Loucy (cell line): ENCODE results near the gene TRAPPC3L.

Experiments
- H2AFZ ChIP-seq: fragments of 200-600 bp; sonication (generic); 2 replicates; pipeline ENCODE4 v1.6.0; 2016; ENCODE audit warnings: antibody characterized with exemption, mild to moderate bottlenecking, low read length, moderate library complexity
- H3F3A ChIP-seq: fragments of 200-600 bp; 2 replicates; pipeline ENCODE4 v1.6.0; 2016; ENCODE audit warnings: antibody characterized with exemption, low read depth, mild to moderate bottlenecking
- H3K27me3 ChIP-seq: fragments of 200-600 bp; sonication (generic); 2 replicates; pipeline ENCODE4 v1.6.1; 2014; ENCODE audit warnings: low read length, mild to moderate bottlenecking; ENCODE audit not compliant: insufficient read depth, poor library complexity, severe bottlenecking
- H3K36me3 ChIP-seq: fragments of 200-600 bp; sonication (generic); 2 replicates; pipeline ENCODE4 v1.6.1; 2016; ENCODE audit warnings: low read length; ENCODE audit not compliant: insufficient read depth
- H3K4me1 ChIP-seq: fragments of 200-600 bp; sonication (generic); 2 replicates; pipeline ENCODE4 v1.5.1; 2014; ENCODE audit warnings: low read length, mild to moderate bottlenecking; ENCODE audit not compliant: insufficient read depth, poor library complexity, severe bottlenecking
- H3K4me2 ChIP-seq: fragments of 200-600 bp; sonication (generic); 2 replicates; pipeline ENCODE4 v1.6.0; 2014; ENCODE audit warnings: antibody characterized with exemption, low read length, low read depth, mild to moderate bottlenecking; ENCODE audit not compliant: poor library complexity, severe bottlenecking
- H3K4me3 ChIP-seq: fragments of 200-600 bp; sonication (generic); 2 replicates; pipeline ENCODE4 v1.5.1; 2014; ENCODE audit warnings: low read length, mild to moderate bottlenecking, mixed read lengths; ENCODE audit not compliant: poor library complexity, severe bottlenecking
- H3K79me2 ChIP-seq: fragments of 200-600 bp; sonication (generic); 2 replicates; pipeline ENCODE4 v1.6.1; 2014; ENCODE audit warnings: low read length; ENCODE audit not compliant: insufficient read depth
- H3K9ac ChIP-seq: fragments of 200-600 bp; sonication (generic); 2 replicates; pipeline ENCODE4 v1.6.0; 2014; ENCODE audit warnings: mild to moderate bottlenecking, low read depth, low read length, moderate library complexity; ENCODE audit not compliant: poor library complexity, severe bottlenecking
- H3K9me2 ChIP-seq: fragments of 200-600 bp; sonication (generic); replicated peaks from 2 replicates; pipeline ENCODE4 v1.6.1; 2016; ENCODE audit warnings: low read depth, low read length, mixed read lengths
- H3K9me3 ChIP-seq: fragments of 200-600 bp; sonication (generic); 2 replicates; pipeline ENCODE4 v1.6.1; 2014; ENCODE audit warnings: mild to moderate bottlenecking, antibody characterized with exemption, low read length, low read depth; ENCODE audit not compliant: insufficient read depth
- H4K20me1 ChIP-seq: fragments of 200-600 bp; sonication (generic); 2 replicates; pipeline ENCODE4 v1.6.0; 2014; ENCODE audit warnings: antibody characterized with exemption, low read length, mild to moderate bottlenecking; ENCODE audit not compliant: insufficient read depth, poor library complexity, severe bottlenecking
- CTCF ChIP-seq: fragments of 200-600 bp; sonication (generic); conservative IDR thresholded peaks from 2 replicates; pipeline ENCODE4 v1.5.1; 2014; ENCODE audit warnings: mild to moderate bottlenecking, antibody characterized with exemption, low read length
- EZH2phosphoT487 ChIP-seq: fragments of 200-600 bp; IDR thresholded peaks from 2 replicates; pipeline ENCODE4 v1.6.1; 2018; ENCODE audit warnings: antibody characterized with exemption, mild to moderate bottlenecking, moderate library complexity, borderline replicate concordance

Gene TRAPPC3L

GRCh38 chr6:116458264-116458663 is 87.2 kb downstream of the TRAPPC3L start:
- Histone ChIP-seq H3F3A (peaks cover 3% of the 10 kb centered on the region; the same call in 1 of the 2 replicates), H3K4me1 (peaks cover 16% of the 10 kb centered on the region), H3K4me2 (no peak overlapping the region), H2AFZ (no peak overlapping the region), H3K79me2 (peaks cover 3% of the 10 kb centered on the region; the same call in 1 of the 2 replicates), H3K9me2 (no peaks in the 10 kb centered on the region), H3K9ac (no peak overlapping the region), H3K36me3 (no peaks in the 10 kb centered on the region), H3K27me3 (no peaks in the 10 kb centered on the region), H3K4me3 (no peak overlapping the region), H3K9me3 (no peaks in the 10 kb centered on the region), H4K20me1 (no peaks in the 10 kb centered on the region)
- TF ChIP-seq EZH2phosphoT487 (no peak), CTCF (no peak)

DNA sequence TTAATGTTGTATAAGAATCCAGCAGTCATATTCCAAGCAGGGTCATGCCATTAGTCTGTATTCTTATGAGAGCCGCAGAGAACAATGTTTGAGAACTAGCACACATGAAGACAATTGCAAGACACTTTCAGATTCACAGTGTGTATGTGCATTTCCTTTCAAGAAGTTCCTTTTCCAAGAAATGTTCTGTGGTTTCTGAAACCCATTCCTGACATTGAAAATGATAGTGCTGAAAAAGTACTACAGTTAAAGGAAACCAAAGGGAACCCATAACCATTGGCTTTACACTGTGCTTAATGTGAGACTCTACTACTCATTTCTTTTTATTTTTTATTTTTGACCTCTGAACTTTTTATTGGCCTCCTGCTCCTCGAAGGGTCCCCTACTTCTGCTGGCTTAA is 88.6 kb downstream of the TRAPPC3L start:
- Histone ChIP-seq H3K27me3 (no peaks in the 10 kb centered on the region), H4K20me1 (no peaks in the 10 kb centered on the region), H3K9me2 (no peaks in the 10 kb centered on the region), H3K9me3 (no peaks in the 10 kb centered on the region), H3K36me3 (no peaks in the 10 kb centered on the region), H3K9ac (no peak overlapping the region), H3K4me2 (no peak overlapping the region), H3K79me2 (no peaks in the 10 kb centered on the region), H3F3A (peaks cover 3% of the 10 kb centered on the region; the same call in 1 of the 2 replicates), H3K4me1 (peaks cover 9% of the 10 kb centered on the region), H2AFZ (no peak overlapping the region), H3K4me3 (no peak overlapping the region)
- no peak for TF ChIP-seq CTCF

DNA sequence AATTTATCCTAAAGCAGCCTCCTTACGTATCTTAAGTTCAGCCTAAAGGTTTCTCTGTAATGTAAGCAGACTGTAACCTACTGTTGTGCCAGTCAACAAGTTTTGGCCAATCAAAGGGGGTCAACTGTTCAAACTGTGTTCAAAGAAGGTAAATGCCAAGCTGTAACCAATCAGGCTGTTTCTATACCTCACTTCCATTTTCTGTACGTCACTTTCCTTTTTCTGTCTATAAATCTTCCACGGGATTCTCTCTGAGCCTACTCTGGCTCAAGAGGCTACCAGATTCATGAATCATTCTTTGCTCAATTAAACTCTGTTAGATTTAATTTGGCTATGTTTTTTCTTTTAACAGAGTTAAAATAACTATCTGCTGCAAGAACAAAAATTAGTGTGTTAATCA is 89.4 kb downstream of the TRAPPC3L start:
- Histone ChIP-seq H2AFZ (no peak overlapping the region), H3K9me2 (no peaks in the 10 kb centered on the region), H3K4me3 (no peak overlapping the region), H4K20me1 (no peaks in the 10 kb centered on the region), H3K9ac (no peak overlapping the region), H3F3A (peaks cover 3% of the 10 kb centered on the region; the same call in 1 of the 2 replicates), H3K4me2 (no peak overlapping the region), H3K9me3 (no peaks in the 10 kb centered on the region), H3K4me1 (peaks cover 6% of the 10 kb centered on the region), H3K27me3 (no peaks in the 10 kb centered on the region), H3K79me2 (no peaks in the 10 kb centered on the region), H3K36me3 (no peaks in the 10 kb centered on the region)
- TF ChIP-seq EZH2phosphoT487 (no peak), CTCF (no peak)
